Esophagus squamous epithelium (tissue), 5 donors: ENCODE data around the gene LIMS3. TPM values are rescaled to one million over a fixed set of nuclear protein-coding genes. Genes with fewer than 3 reads are reported as not detected.
"Not testable (repeated sequence)": the region's sequence is repeated elsewhere in the genome, so short reads cannot be mapped to it uniquely, and the experiment has no call there.

Source experiments
- DNase-seq: peaks from one replicate; lab custom pipeline; 2025; lab: John Stamatoyannopoulos, UW
- H3K27ac ChIP-seq, 4 donors: fragments of 200-600 bp; sonication (generic); one replicate each; pipeline ENCODE4 v1.5.1; 2016 to 2019; ENCODE audit warnings: mild to moderate bottlenecking in 1 of 4
- H3K27me3 ChIP-seq, 4 donors: fragments of 200-600 bp; sonication (generic); 1 replicate in 3 of 4; 2 replicates in 1 of 4; pipeline versions ENCODE4 v1.5.1 to v1.6.0; 2017 to 2021; ENCODE audit warnings: antibody characterized with exemption in 1 of 4
- H3K36me3 ChIP-seq, 3 donors: fragments of 200-600 bp; sonication (generic); one replicate each; pipeline ENCODE4 v1.5.1; 2016 to 2019
- H3K4me1 ChIP-seq, 3 donors: fragments of 200-600 bp; sonication (generic); one replicate each; pipeline ENCODE4 v1.5.1; 2017 to 2019
- H3K4me3 ChIP-seq, 4 donors: fragments of 200-600 bp; sonication (generic); 1 replicate in 3 of 4; 2 replicates in 1 of 4; pipeline ENCODE4 v1.5.1; 2016 to 2019; ENCODE audit warnings: mild to moderate bottlenecking in 2 of 4, moderate library complexity in 1 of 4
- H3K9me3 ChIP-seq, 3 donors: fragments of 200-600 bp; sonication (generic); one replicate each; pipeline ENCODE4 v1.5.1; 2016 to 2019
- WGBS, 2 donors: methylation state at CpG; one replicate each; pipeline ENCODE4 v1.1.5; 2018; 5-methylcytosine and 5-hydroxymethylcytosine counted together
- intact Hi-C: fragments of 100-400 bp; cut with DNase I; formaldehyde crosslinking; loops from one replicate; pipeline ENCODE4 v1.15.0; 2022
- total RNA-seq, 4 donors: library from RNA; depleted of rRNA; stranded (reverse); fragments of >200 nt; gene quantifications; one replicate each; pipeline ENCODE4 v1.1.0, GENCODE V29; 2016
- donor health status: DM: yes; HTN: yes; CAD: no.

LIMS3 gene
- under 1 TPM in 1 of 4 donors, not detected in 3; 0.57 TPM for total RNA-seq

GRCh38 chr2:109898462-109899336 lies at the start of gene LIMS3:
TSS of gene LIMS3 (plus strand) at chr2:109898688. CDS start at chr2:109898729, 41 bp downstream.
- H3K9me3 ChIP-seq, H3K4me1 ChIP-seq, H3K27me3 ChIP-seq, H3K27ac ChIP-seq, intact Hi-C loops, DNase-seq, H3K36me3 ChIP-seq, H3K4me3 ChIP-seq: not testable (repeated sequence)
- no CpG with 5 or more reads among the region's 28 CpGs for WGBS, 2 donors

DNA sequence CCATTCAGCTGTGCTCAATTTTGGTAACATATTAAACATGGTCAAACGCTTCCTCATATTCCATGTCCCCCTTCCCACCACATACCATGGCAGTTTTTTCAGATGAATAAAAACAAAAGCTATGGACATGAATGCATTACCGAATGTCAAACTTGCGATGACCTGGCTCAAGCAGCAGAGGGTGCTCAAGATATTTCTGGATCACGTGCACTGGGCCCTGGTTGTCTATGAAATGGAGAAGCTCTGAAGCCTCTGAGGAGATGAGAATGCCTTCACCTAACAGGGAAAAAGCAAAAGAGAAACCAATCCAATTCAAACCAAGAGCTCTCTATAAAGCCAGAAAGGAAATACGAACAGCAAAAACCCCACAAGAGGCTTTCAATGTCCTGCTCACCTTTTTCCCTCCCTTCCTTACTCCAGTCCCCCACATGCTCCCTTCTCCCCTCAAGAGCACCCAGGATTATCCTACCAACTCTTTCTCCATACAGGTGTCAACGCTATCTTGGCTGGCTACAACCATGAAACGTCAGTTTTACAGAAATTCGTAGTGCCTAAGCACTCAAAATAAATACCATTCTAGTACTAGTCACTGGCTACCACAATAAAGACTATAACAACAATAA lies 27.2 kb upstream of the LIMS3 start:
- H3K27me3 ChIP-seq, H3K36me3 ChIP-seq, H3K27ac ChIP-seq, DNase-seq, intact Hi-C loops, H3K4me3 ChIP-seq, H3K4me1 ChIP-seq, H3K9me3 ChIP-seq: not testable (repeated sequence)
- WGBS, 2 donors, result no CpG with 5 or more reads among the region's 8 CpGs

- H3K4me3 ChIP-seq, intact Hi-C loops, H3K9me3 ChIP-seq, H3K27ac ChIP-seq, H3K27me3 ChIP-seq, H3K4me1 ChIP-seq, H3K36me3 ChIP-seq, DNase-seq: not testable (repeated sequence)
- WGBS, 2 donors, result no CpG with 5 or more reads among the region's 3 CpGs
Measured at GRCh38 chr2:109876625-109877024, 21.9 kb upstream of the LIMS3 start.

DNA sequence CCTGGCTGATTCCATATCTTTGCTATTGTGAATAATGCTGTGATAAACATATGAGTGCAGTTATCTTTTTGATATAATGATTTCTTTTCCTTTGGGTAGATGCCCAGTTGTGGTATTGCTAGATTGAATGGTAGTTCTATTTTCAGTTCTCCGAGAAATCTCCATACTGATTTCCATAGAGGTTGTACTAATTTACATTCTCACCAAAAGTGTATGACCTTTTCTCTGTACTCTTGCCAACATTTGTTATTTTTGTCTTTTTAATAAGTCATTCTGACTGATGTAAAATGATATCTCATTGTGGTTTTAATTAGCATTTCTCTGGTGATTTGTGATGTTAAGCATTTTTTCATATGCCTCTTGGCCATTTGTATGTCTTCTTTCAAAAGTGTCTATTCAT lies 16.4 kb upstream of the LIMS3 start:
- H3K27ac ChIP-seq, H3K36me3 ChIP-seq, H3K4me3 ChIP-seq, H3K27me3 ChIP-seq, H3K9me3 ChIP-seq, DNase-seq, H3K4me1 ChIP-seq, intact Hi-C loops: not testable (repeated sequence)
- WGBS, 2 donors, result no CpG with 5 or more reads among the region's 1 CpG

DNA sequence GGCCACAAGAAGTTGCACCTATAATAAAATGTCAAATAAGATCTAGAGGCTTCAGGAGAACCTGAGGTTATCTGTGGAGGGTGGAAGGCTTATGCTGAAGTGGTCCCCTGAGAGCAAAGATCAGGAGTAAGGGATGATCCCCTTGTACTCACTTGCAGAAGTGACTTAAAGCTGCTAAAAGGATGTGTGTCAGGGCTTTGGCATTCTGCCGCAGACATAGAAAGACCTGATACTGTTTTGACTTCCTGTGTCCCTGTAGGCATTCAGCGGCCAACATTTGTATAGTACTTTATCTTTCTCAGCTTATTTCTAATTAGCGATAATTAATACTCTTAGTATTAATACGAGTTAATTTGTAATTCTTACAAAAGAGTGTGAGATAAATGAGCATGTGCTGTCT lies 10.1 kb upstream of the LIMS3 start:
- H3K4me1 ChIP-seq, H3K36me3 ChIP-seq, intact Hi-C loops, H3K4me3 ChIP-seq, H3K27me3 ChIP-seq, H3K27ac ChIP-seq, DNase-seq, H3K9me3 ChIP-seq: not testable (repeated sequence)
- no CpG with 5 or more reads among the region's 4 CpGs for WGBS, 2 donors

- H3K27me3 ChIP-seq, H3K4me3 ChIP-seq, DNase-seq, H3K9me3 ChIP-seq, H3K36me3 ChIP-seq, intact Hi-C loops, H3K27ac ChIP-seq, H3K4me1 ChIP-seq: not testable (repeated sequence)
- WGBS, 2 donors, result no CpG with 5 or more reads among the region's 4 CpGs
Measured at GRCh38 chr2:109889909-109890308, 8.6 kb upstream of the LIMS3 start.

GRCh38 chr2:109891024-109891423 lies 7.5 kb upstream of the LIMS3 start:
- no CpG with 5 or more reads among the region's 4 CpGs for WGBS, 2 donors
- H3K27ac ChIP-seq, H3K27me3 ChIP-seq, H3K4me1 ChIP-seq, intact Hi-C loops, DNase-seq, H3K36me3 ChIP-seq, H3K9me3 ChIP-seq, H3K4me3 ChIP-seq: not testable (repeated sequence)

DNA sequence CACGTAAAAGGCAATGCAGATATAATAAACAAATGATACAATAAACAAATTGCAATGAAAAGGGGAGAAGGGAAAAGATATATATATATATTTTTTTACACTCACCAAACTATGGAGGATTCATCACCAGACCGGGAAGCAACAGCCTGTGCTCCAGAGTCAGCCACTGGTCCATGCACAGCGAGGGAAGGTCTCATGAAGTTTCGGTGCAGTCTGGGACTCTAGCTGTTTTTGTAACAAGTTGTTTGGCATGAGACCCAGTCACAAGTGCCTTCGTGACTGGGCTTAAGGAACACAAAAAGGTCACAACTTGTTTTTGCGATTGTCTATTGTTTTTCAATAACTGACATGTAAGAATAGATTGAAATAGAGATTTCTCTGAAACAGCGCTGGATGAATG lies 4.8 kb upstream of the LIMS3 start:
- intact Hi-C loops, H3K27ac ChIP-seq, H3K27me3 ChIP-seq, H3K9me3 ChIP-seq, H3K4me3 ChIP-seq, H3K36me3 ChIP-seq, DNase-seq, H3K4me1 ChIP-seq: not testable (repeated sequence)
- no CpG with 5 or more reads among the region's 7 CpGs for WGBS, 2 donors

DNA sequence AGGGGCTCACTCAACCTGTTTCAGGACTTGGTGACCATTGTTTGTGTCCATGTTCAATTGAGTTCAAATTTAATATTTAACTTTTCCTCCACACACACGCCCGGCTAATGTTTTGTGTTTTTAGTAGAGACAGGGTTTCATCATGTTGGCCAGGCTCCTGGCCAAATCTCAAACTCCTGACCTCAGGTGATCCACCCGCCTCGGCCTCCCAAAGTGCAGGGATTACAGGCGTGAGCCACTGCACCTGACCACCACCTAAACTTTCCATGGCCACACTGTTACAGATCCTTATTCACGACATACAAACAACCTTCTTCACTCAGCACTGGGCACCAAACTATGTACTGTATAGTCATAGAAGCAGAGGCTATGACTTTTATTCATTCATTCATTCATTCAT lies 4.3 kb upstream of the LIMS3 start:
- H3K4me1 ChIP-seq, DNase-seq, H3K36me3 ChIP-seq, H3K27ac ChIP-seq, intact Hi-C loops, H3K27me3 ChIP-seq, H3K9me3 ChIP-seq, H3K4me3 ChIP-seq: not testable (repeated sequence)
- WGBS, 2 donors, result no CpG with 5 or more reads among the region's 6 CpGs

DNA sequence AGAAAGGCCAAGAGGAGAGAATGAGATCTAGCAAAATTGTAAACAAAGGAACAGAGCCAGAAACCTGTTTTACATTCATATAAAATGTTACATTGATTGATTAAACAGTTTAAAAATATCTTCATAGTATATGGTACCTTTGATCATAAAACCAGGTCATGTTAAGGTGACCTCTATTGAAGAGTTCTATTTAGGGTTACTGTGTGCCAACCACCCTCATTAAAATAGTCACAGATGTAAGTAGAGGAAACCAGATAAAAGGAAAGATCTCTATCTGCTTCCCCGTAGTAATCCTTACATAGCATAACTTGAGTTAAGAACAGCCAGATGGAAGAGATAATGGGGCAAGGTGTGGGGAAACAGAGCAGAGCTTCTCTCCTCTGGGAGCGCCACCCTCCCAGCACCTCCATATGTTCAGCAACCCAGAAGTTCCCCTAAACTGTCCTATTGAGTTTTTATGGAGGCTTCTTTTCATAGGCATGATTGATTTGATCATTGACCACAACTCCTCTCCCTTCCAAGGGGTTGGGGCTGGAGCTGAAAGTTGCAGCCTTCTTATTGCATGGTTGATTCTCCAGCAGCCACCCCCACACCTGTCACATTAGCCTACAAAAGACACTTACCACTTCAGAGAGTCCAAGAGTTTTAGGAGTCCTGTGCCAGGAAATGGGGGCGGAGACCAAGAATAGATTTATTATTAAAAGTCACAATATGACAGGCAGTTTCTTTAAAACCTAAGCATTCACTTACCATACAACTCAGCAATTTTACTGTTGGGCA lies 3.2 kb upstream of the LIMS3 start:
- H3K27me3 ChIP-seq, intact Hi-C loops, H3K4me3 ChIP-seq, DNase-seq, H3K36me3 ChIP-seq, H3K27ac ChIP-seq, H3K9me3 ChIP-seq, H3K4me1 ChIP-seq: not testable (repeated sequence)
- no CpG with 5 or more reads among the region's 3 CpGs for WGBS, 2 donors

- H3K4me3 ChIP-seq, H3K9me3 ChIP-seq, H3K36me3 ChIP-seq, H3K27me3 ChIP-seq, H3K4me1 ChIP-seq, intact Hi-C loops, H3K27ac ChIP-seq, DNase-seq: not testable (repeated sequence)
- no CpG with 5 or more reads among the region's 4 CpGs for WGBS, 2 donors
Measured at GRCh38 chr2:109896212-109896611, 2.3 kb upstream of the LIMS3 start.

- H3K9me3 ChIP-seq, H3K27ac ChIP-seq, intact Hi-C loops, H3K4me1 ChIP-seq, H3K27me3 ChIP-seq, H3K4me3 ChIP-seq, H3K36me3 ChIP-seq, DNase-seq: not testable (repeated sequence)
- WGBS, 2 donors, result no CpG with 5 or more reads among the region's 8 CpGs
Measured at GRCh38 chr2:109897769-109898461, 573 bp upstream of the LIMS3 start.
